Loucy (cell line): ENCODE results near the gene PRRC2B.

ENCODE experiments used
- H2AFZ ChIP-seq: fragments of 200-600 bp; sonication (generic); 2 replicates; pipeline ENCODE4 v1.6.0; 2016; ENCODE audit warnings: antibody characterized with exemption, mild to moderate bottlenecking, low read length, moderate library complexity
- H3F3A ChIP-seq: fragments of 200-600 bp; 2 replicates; pipeline ENCODE4 v1.6.0; 2016; ENCODE audit warnings: antibody characterized with exemption, low read depth, mild to moderate bottlenecking
- H3K27me3 ChIP-seq: fragments of 200-600 bp; sonication (generic); 2 replicates; pipeline ENCODE4 v1.6.1; 2014; ENCODE audit warnings: low read length, mild to moderate bottlenecking; ENCODE audit not compliant: insufficient read depth, poor library complexity, severe bottlenecking
- H3K36me3 ChIP-seq: fragments of 200-600 bp; sonication (generic); 2 replicates; pipeline ENCODE4 v1.6.1; 2016; ENCODE audit warnings: low read length; ENCODE audit not compliant: insufficient read depth
- H3K4me1 ChIP-seq: fragments of 200-600 bp; sonication (generic); 2 replicates; pipeline ENCODE4 v1.5.1; 2014; ENCODE audit warnings: low read length, mild to moderate bottlenecking; ENCODE audit not compliant: insufficient read depth, poor library complexity, severe bottlenecking
- H3K4me2 ChIP-seq: fragments of 200-600 bp; sonication (generic); 2 replicates; pipeline ENCODE4 v1.6.0; 2014; ENCODE audit warnings: antibody characterized with exemption, low read length, low read depth, mild to moderate bottlenecking; ENCODE audit not compliant: poor library complexity, severe bottlenecking
- H3K4me3 ChIP-seq: fragments of 200-600 bp; sonication (generic); 2 replicates; pipeline ENCODE4 v1.5.1; 2014; ENCODE audit warnings: low read length, mild to moderate bottlenecking, mixed read lengths; ENCODE audit not compliant: poor library complexity, severe bottlenecking
- H3K79me2 ChIP-seq: fragments of 200-600 bp; sonication (generic); 2 replicates; pipeline ENCODE4 v1.6.1; 2014; ENCODE audit warnings: low read length; ENCODE audit not compliant: insufficient read depth
- H3K9ac ChIP-seq: fragments of 200-600 bp; sonication (generic); 2 replicates; pipeline ENCODE4 v1.6.0; 2014; ENCODE audit warnings: mild to moderate bottlenecking, low read depth, low read length, moderate library complexity; ENCODE audit not compliant: poor library complexity, severe bottlenecking
- H3K9me2 ChIP-seq: fragments of 200-600 bp; sonication (generic); replicated peaks from 2 replicates; pipeline ENCODE4 v1.6.1; 2016; ENCODE audit warnings: low read depth, low read length, mixed read lengths
- H3K9me3 ChIP-seq: fragments of 200-600 bp; sonication (generic); 2 replicates; pipeline ENCODE4 v1.6.1; 2014; ENCODE audit warnings: mild to moderate bottlenecking, antibody characterized with exemption, low read length, low read depth; ENCODE audit not compliant: insufficient read depth
- H4K20me1 ChIP-seq: fragments of 200-600 bp; sonication (generic); 2 replicates; pipeline ENCODE4 v1.6.0; 2014; ENCODE audit warnings: antibody characterized with exemption, low read length, mild to moderate bottlenecking; ENCODE audit not compliant: insufficient read depth, poor library complexity, severe bottlenecking
- EZH2phosphoT487 ChIP-seq: fragments of 200-600 bp; IDR thresholded peaks from 2 replicates; pipeline ENCODE4 v1.6.1; 2018; ENCODE audit warnings: antibody characterized with exemption, mild to moderate bottlenecking, moderate library complexity, borderline replicate concordance
- TF ChIP-seq, protein P1 (sequence below): fragments of 200-600 bp; sonication (generic); conservative IDR thresholded peaks from 2 replicates; pipeline ENCODE4 v1.5.1; 2014; ENCODE audit warnings: mild to moderate bottlenecking, antibody characterized with exemption, low read length

The PRRC2B gene

DNA sequence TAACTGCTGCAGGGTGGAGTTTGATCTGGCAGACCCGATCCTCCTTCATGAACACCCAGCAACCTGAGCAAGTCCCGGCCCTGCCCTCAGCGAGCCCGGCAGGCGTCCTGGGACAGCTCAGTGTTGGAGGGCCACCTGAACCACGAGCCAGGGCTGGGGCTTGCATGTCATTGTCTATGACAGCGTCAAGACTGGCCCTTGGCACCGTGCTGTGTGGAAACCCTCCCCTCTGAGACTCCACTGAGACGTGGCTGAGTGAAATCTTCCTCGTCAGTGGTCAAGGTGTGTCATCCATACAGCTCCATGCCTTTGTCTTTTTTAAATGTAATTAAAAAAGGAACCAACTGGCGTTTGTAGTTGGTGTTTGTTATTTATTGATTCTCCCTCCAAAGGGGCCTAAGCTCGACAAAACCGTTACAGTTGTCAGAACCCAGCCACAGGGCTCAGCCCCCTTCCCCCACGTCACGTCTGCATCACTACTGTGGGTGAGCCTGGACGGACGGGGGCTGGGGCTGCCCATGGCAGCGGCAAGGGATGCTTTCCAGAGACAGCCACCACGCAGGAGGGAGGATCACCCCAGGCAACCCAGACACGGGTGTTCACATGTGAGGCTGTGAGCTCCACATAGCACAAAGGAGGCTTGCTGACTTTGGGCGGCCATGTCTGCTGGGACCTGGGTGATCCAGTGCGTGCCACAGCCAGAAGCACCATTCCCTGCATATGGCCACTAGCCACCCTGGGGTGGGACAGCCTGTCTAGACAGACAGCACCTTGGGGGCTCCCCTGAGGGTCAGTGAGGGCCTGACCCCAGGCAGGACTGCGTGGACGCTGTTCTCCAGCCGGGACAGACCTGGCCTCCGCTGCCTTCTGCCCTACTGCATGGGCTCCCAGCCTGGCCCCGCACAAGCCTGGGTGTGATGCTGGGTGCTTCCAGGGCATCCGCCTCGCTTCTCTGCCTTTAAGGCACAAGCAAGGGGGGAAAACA is 129.9 kb downstream of the PRRC2B start:
- Histone ChIP-seq H3K4me2 (no peak overlapping the region), H4K20me1 (no peaks in the 10 kb centered on the region), H2AFZ (no peak overlapping the region), H3K36me3 (peaks cover 55% of the 10 kb centered on the region; the same call in 1 of the 2 replicates), H3K9me2 (no peaks in the 10 kb centered on the region), H3K9me3 (no peaks in the 10 kb centered on the region), H3K4me3 (no peak overlapping the region), H3K79me2 (peaks cover 4% of the 10 kb centered on the region; the same call in 1 of the 2 replicates), H3K9ac (no peak overlapping the region), H3K4me1 (no peaks in the 10 kb centered on the region), H3K27me3 (no peaks in the 10 kb centered on the region), H3F3A (no peaks in the 10 kb centered on the region)
- TF ChIP-seq, protein P1, sequence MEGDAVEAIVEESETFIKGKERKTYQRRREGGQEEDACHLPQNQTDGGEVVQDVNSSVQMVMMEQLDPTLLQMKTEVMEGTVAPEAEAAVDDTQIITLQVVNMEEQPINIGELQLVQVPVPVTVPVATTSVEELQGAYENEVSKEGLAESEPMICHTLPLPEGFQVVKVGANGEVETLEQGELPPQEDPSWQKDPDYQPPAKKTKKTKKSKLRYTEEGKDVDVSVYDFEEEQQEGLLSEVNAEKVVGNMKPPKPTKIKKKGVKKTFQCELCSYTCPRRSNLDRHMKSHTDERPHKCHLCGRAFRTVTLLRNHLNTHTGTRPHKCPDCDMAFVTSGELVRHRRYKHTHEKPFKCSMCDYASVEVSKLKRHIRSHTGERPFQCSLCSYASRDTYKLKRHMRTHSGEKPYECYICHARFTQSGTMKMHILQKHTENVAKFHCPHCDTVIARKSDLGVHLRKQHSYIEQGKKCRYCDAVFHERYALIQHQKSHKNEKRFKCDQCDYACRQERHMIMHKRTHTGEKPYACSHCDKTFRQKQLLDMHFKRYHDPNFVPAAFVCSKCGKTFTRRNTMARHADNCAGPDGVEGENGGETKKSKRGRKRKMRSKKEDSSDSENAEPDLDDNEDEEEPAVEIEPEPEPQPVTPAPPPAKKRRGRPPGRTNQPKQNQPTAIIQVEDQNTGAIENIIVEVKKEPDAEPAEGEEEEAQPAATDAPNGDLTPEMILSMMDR, result no peak
- no peak for TF ChIP-seq EZH2phosphoT487

DNA sequence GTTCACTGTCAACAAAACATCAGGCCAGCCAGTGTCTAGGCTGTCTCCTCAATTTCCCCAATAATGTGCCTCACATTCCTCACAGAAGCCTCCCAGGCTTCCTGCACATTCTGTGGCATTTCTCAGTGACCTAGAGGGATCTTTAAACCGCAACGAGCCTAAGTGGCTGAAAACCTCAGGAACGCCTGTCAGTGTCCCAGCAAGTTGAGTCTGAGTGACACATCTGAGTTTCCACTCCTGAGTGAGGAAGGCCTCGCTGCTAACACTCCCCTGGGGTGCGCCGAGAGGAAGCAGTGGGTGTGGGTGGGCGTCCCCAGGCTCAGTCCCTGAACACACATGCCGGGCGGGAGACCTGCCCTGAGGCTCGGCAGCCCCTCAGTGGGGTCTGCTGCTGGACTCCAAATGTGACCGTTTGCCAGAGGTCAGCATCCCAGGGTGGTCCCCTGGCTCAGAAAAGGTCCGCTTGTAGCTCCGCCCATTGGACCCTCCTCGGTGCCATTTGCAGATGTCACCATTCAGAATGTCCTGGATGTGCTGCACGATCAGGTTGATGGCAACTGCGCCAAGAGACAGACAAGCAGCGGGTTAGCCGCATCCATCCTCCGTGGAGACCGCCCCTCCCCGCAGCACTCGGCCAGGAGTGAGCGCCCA is 130.9 kb downstream of the PRRC2B start:
- Histone ChIP-seq H3F3A (no peaks in the 10 kb centered on the region), H3K36me3 (peaks cover 46% of the 10 kb centered on the region; the same call in 1 of the 2 replicates), H3K9ac (no peak overlapping the region), H2AFZ (no peak overlapping the region), H3K9me3 (no peaks in the 10 kb centered on the region), H4K20me1 (no peaks in the 10 kb centered on the region), H3K9me2 (no peaks in the 10 kb centered on the region), H3K4me3 (no peak overlapping the region), H3K4me1 (peaks cover 4% of the 10 kb centered on the region), H3K79me2 (peaks cover 15% of the 10 kb centered on the region), H3K27me3 (no peaks in the 10 kb centered on the region), H3K4me2 (no peak overlapping the region)
- TF ChIP-seq, protein P1, result no peak
- TF ChIP-seq EZH2phosphoT487, result no peak

DNA sequence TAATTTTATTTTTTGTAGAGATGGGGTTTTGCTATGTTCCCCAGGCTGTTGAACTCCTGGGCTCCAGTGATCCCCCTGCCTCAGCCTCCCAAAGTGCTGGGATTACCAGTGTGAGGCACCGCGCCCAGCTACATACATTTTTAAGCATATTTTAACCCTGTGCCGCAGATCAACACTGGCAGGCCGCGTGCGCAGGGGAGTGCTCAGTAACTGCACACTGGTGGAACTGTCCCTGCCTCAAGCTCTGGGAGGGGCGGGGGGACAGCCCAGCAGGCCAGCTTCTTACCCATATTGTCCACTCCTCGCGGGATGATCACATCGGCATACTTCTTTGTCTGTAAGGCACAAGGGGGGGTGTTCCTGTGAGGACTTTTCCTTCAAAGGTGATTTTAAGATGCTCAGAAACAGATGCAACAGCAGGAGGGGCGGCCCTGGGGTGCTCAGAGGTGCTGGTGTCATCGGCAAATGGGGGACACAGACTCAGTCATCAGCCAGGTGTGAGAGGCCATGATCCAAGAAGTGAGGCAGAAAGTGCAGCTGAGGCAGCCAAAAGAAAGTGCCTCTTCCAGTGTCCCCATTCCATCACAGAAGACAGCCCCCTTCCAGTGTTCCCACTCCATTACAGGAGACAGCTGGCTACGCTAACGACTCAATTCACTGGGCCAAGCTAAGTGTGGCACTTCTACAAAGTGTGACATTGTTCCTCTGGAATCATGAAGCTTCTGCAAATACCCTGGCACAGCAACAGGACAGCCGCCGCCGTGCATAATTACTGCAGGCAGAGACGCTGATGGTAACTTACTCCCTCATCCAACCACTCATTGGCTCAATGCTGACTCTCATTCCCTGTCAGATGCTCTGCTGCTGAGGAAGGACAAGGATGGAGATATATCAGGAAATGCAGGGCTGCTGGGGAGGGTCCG is 132.0 kb downstream of the PRRC2B start:
- peaks cover 38% of the 10 kb centered on the region; the same call in 1 of the 2 replicates for H3K36me3 ChIP-seq

More for the DNA sequence above, 132.0 kb downstream of the PRRC2B start:
- Histone ChIP-seq H3K4me1 (peaks cover 4% of the 10 kb centered on the region), H3K27me3 (no peaks in the 10 kb centered on the region), H3K4me2 (no peak overlapping the region), H2AFZ (no peak overlapping the region), H3F3A (no peaks in the 10 kb centered on the region), H3K9me3 (no peaks in the 10 kb centered on the region), H3K79me2 (peaks cover 26% of the 10 kb centered on the region), H4K20me1 (peaks cover 4% of the 10 kb centered on the region), H3K9ac (no peak overlapping the region), H3K4me3 (no peak overlapping the region), H3K9me2 (no peaks in the 10 kb centered on the region)
- TF ChIP-seq EZH2phosphoT487, result no peak
- TF ChIP-seq, protein P1, result no peak
